Activated naive CD4-positive, alpha-beta T cell treated with anti-CD3 and anti-CD28 coated beads, Interleukin-2, amount 50 U/mL, for 72 hours (primary cell): ENCODE measurements around the gene MAD2L2. TPM values are rescaled to one million over a fixed set of nuclear protein-coding genes. Genes with fewer than 3 reads are reported as not detected.

Experiments
- ATAC-seq, 2 donors: fragments of 150-1000 bp; cut with Tn5 transposase; 2 replicates each; pipeline ENCODE4 v1.10.0; 2021; ENCODE audit warnings: mild to moderate bottlenecking in 2 of 2, moderate library complexity in 2 of 2
- DNase-seq, 2 donors: peaks; one replicate each; pipeline ENCODE4 v3.0.0; 2021 to 2022; ENCODE audit warnings: low spot score in 2 of 2
- H3K27ac Mint-ChIP-seq, 2 donors: one replicate each; pipeline ENCODE4 v1.8.0; 2022; ENCODE audit warnings: mild to moderate bottlenecking in 2 of 2, mixed read lengths in 2 of 2
- H3K36me3 Mint-ChIP-seq, 2 donors: one replicate each; pipeline ENCODE4 v1.8.0; 2022; ENCODE audit warnings: mixed read lengths in 2 of 2
- H3K9me3 Mint-ChIP-seq, 2 donors: one replicate each; pipeline ENCODE4 v1.8.0; 2022; ENCODE audit warnings: mixed read lengths in 2 of 2
- total RNA-seq, 2 donors: library from RNA; stranded (reverse); gene quantifications; one replicate each; pipeline ENCODE4 v1.2.3, GENCODE V29; 2022

The MAD2L2 gene
- total RNA-seq, 2 donors from 2014 or later, result 76.7 to 115 TPM

- ATAC-seq, result peak in 1 of 2 donors; percentile 68
- DNase-seq, result no peak
- Mint-ChIP-seq H3K27ac (peak overlapping the region in 1 of 2 donors; percentile 72), H3K9me3 (no peaks in the 10 kb centered on the region), H3K36me3 (no peaks in the 10 kb centered on the region)
Measured at GRCh38 chr1:11708554-11709350, 27.8 kb upstream of the MAD2L2 start.

GRCh38 chr1:11707621-11708276 is 26.8 kb upstream of the MAD2L2 start:
- DNase-seq, result no peak
- ATAC-seq, result no peak
- H3K27ac Mint-ChIP-seq, result peak overlapping the region in 1 of 2 donors; percentile 3

GRCh38 chr1:11706292-11706691 is 25.3 kb upstream of the MAD2L2 start:
- H3K36me3 Mint-ChIP-seq, result no peaks in the 10 kb centered on the region
- ATAC-seq (no peak), DNase-seq (no peak)
- no peak overlapping the region for H3K27ac Mint-ChIP-seq
- H3K9me3 Mint-ChIP-seq, result no peaks in the 10 kb centered on the region

More at GRCh38 chr1:11707621-11708276, 26.8 kb upstream of the MAD2L2 start:
- H3K9me3 Mint-ChIP-seq, result no peaks in the 10 kb centered on the region
- no peaks in the 10 kb centered on the region for H3K36me3 Mint-ChIP-seq

- Mint-ChIP-seq H3K9me3 (no peaks in the 10 kb centered on the region), H3K36me3 (no peaks in the 10 kb centered on the region), H3K27ac (no peak overlapping the region)
- DNase-seq, result no peak
- ATAC-seq, result no peak
Measured at GRCh38 chr1:11705596-11705995, 24.6 kb upstream of the MAD2L2 start.

GRCh38 chr1:11704691-11705475 is 23.9 kb upstream of the MAD2L2 start:
- Mint-ChIP-seq H3K27ac (no peak overlapping the region), H3K36me3 (no peaks in the 10 kb centered on the region), H3K9me3 (no peaks in the 10 kb centered on the region)
- no peak for ATAC-seq
- DNase-seq, result no peak

- Mint-ChIP-seq H3K9me3 (no peaks in the 10 kb centered on the region), H3K27ac (no peak overlapping the region), H3K36me3 (no peaks in the 10 kb centered on the region)
- no peak for ATAC-seq
- DNase-seq, result no peak
Measured at GRCh38 chr1:11704194-11704529, 23.2 kb upstream of the MAD2L2 start.

- no peaks in the 10 kb centered on the region for H3K36me3 Mint-ChIP-seq
- H3K9me3 Mint-ChIP-seq, result no peaks in the 10 kb centered on the region
- DNase-seq, result no peak
- ATAC-seq, result no peak
- H3K27ac Mint-ChIP-seq, result no peak overlapping the region
Measured at GRCh38 chr1:11703357-11704193, 22.6 kb upstream of the MAD2L2 start.

- no peaks in the 10 kb centered on the region for H3K36me3 Mint-ChIP-seq
- H3K9me3 Mint-ChIP-seq, result no peaks in the 10 kb centered on the region
- ATAC-seq, result no peak
- DNase-seq, result no peak
- H3K27ac Mint-ChIP-seq, result no peak overlapping the region
Measured at GRCh38 chr1:11701981-11702803, 21.2 kb upstream of the MAD2L2 start.

- DNase-seq, result no peak
- Mint-ChIP-seq H3K9me3 (no peaks in the 10 kb centered on the region), H3K27ac (no peak overlapping the region), H3K36me3 (no peaks in the 10 kb centered on the region)
- no peak for ATAC-seq
Measured at GRCh38 chr1:11701551-11701961, 20.6 kb upstream of the MAD2L2 start.

GRCh38 chr1:11700601-11701467 is 19.9 kb upstream of the MAD2L2 start:
- no peak for ATAC-seq

GRCh38 chr1:11697893-11698210 is 16.9 kb upstream of the MAD2L2 start:
- DNase-seq, result no peak
- H3K36me3 Mint-ChIP-seq, result no peaks in the 10 kb centered on the region
- ATAC-seq, result no peak
- H3K9me3 Mint-ChIP-seq, result no peaks in the 10 kb centered on the region
- H3K27ac Mint-ChIP-seq, result no peak overlapping the region

More at GRCh38 chr1:11700601-11701467, 19.9 kb upstream of the MAD2L2 start:
- Mint-ChIP-seq H3K27ac (no peak overlapping the region), H3K36me3 (no peaks in the 10 kb centered on the region), H3K9me3 (no peaks in the 10 kb centered on the region)
- no peak for DNase-seq

- Mint-ChIP-seq H3K36me3 (no peaks in the 10 kb centered on the region), H3K9me3 (no peaks in the 10 kb centered on the region), H3K27ac (no peak overlapping the region)
- ATAC-seq, result no peak
- no peak for DNase-seq
Measured at GRCh38 chr1:11697188-11697892, 16.4 kb upstream of the MAD2L2 start.

- no peaks in the 10 kb centered on the region for H3K36me3 Mint-ChIP-seq
- no peaks in the 10 kb centered on the region for H3K9me3 Mint-ChIP-seq
- no peak for DNase-seq
- ATAC-seq, result no peak
- H3K27ac Mint-ChIP-seq, result no peak overlapping the region
Measured at GRCh38 chr1:11695861-11696260, 14.9 kb upstream of the MAD2L2 start.

GRCh38 chr1:11693917-11694316 is 13.0 kb upstream of the MAD2L2 start:
- ATAC-seq (no peak), DNase-seq (no peak)
- no peak overlapping the region for H3K27ac Mint-ChIP-seq
- peaks cover 0 to 9% of the 10 kb centered on the region in 2 donors for H3K36me3 Mint-ChIP-seq
- no peaks in the 10 kb centered on the region for H3K9me3 Mint-ChIP-seq
